CD4-positive, alpha-beta T cell (primary cell): ENCODE results near the gene HMGCLL1. TPM values are rescaled to one million over a fixed set of nuclear protein-coding genes. Genes with fewer than 3 reads are reported as not detected.

ENCODE experiments used
- ATAC-seq: fragments of 200-7000 bp; cut with Tn5 transposase; one replicate; pipeline ENCODE4 v1.10.0; 2022; ENCODE audit warnings: mild to moderate bottlenecking; ENCODE audit not compliant: poor library complexity
- CTCF ChIA-PET: fragments of 350-600 bp; sonication (Branson Sonifier 250); formaldehyde crosslinking; loops from one replicate; lab custom pipeline; 2021; ENCODE audit warnings: antibody characterized with exemption, inconsistent platforms; lab: Charles Lee
- POLR2A ChIA-PET: fragments of 350-600 bp; sonication (Branson Sonifier 250); formaldehyde crosslinking; loops from one replicate; lab custom pipeline; 2021; ENCODE audit warnings: antibody characterized with exemption, inconsistent platforms; lab: Charles Lee
- DNase-seq, 14 experiments: peaks; one replicate each; pipeline ENCODE4 v3.0.0-alpha.2; 2013 to 2020; ENCODE audit warnings: mixed read lengths in 2 of 14
- H3K27ac ChIP-seq, 2 donors: one replicate each; pipeline versions ENCODE4 v1.5.1 to v1.7.0; 2013; ENCODE audit warnings: low read length in 2 of 2, low read depth in 1 of 2, mild to moderate bottlenecking in 1 of 2
- H3K27me3 ChIP-seq, 2 experiments: 1 replicate in 1 of 2; 2 replicates in 1 of 2; pipeline versions ENCODE4 v1.6.1 to v1.7.0; 2013; ENCODE audit warnings: low read length in 2 of 2, control low read depth in 1 of 2, mild to moderate bottlenecking in 1 of 2, moderate library complexity in 1 of 2; ENCODE audit not compliant: insufficient read depth in 2 of 2, control insufficient read depth in 1 of 2
- H3K36me3 ChIP-seq: one replicate; pipeline ENCODE4 v1.6.1; 2013; ENCODE audit warnings: low read length, control low read depth; ENCODE audit not compliant: insufficient read depth
- H3K4me1 ChIP-seq: one replicate; pipeline ENCODE4 v1.6.1; 2013; ENCODE audit warnings: low read length, control low read depth; ENCODE audit not compliant: insufficient read depth
- H3K4me3 ChIP-seq: one replicate; pipeline ENCODE4 v1.5.1; 2013; ENCODE audit warnings: mild to moderate bottlenecking, low read length, moderate library complexity
- H3K9me3 ChIP-seq, 2 experiments: 1 replicate in 1 of 2; 2 replicates in 1 of 2; pipeline versions ENCODE4 v1.6.1 to v1.7.0; 2013; ENCODE audit warnings: low read length in 2 of 2, mild to moderate bottlenecking in 2 of 2, control low read depth in 1 of 2, moderate library complexity in 1 of 2; ENCODE audit not compliant: control insufficient read depth in 1 of 2, insufficient read depth in 1 of 2
- H3K27ac Mint-ChIP-seq: one replicate; pipeline ENCODE4 v1.8.0; 2020; ENCODE audit warnings: mixed read lengths
- H3K27me3 Mint-ChIP-seq: one replicate; pipeline ENCODE4 v1.8.0; 2021; ENCODE audit warnings: mixed read lengths
- H3K36me3 Mint-ChIP-seq: one replicate; pipeline ENCODE4 v1.8.0; 2021; ENCODE audit warnings: low read depth, mixed read lengths
- H3K4me1 Mint-ChIP-seq: one replicate; pipeline ENCODE4 v1.8.0; 2021; ENCODE audit warnings: low read depth, mixed read lengths
- H3K4me3 Mint-ChIP-seq: one replicate; pipeline ENCODE4 v1.8.0; 2020; ENCODE audit warnings: mild to moderate bottlenecking, mixed read lengths
- H3K9me3 Mint-ChIP-seq: one replicate; pipeline ENCODE4 v1.8.0; 2020; ENCODE audit warnings: mixed read lengths
- intact Hi-C, 2 experiments: fragments of 100-400 bp; cut with DNase I in 1 of 2; cut with micrococcal nuclease in 1 of 2; formaldehyde crosslinking; loops; one replicate each; pipeline versions ENCODE4 v1.15.1 to v1.9.0; 2023 to 2025; cut with DNase I, micrococcal nuclease
- total RNA-seq, 174 experiments: library from RNA in 2 of 174; stranded (reverse) in 2 of 174; gene quantifications; one replicate each; pipeline ENCODE4 v1.2.3 and lab custom pipeline; 2021 to 2026
- TF ChIP-seq, protein P1 (sequence below): fragments of 200-600 bp; IDR thresholded peaks from one replicate; pipeline ENCODE4 v1.8.0; 2022; ENCODE audit warnings: antibody characterized with exemption, mild to moderate bottlenecking

HMGCLL1 gene
- total RNA-seq, 2 experiments from 2014 or later: not detected

DNA sequence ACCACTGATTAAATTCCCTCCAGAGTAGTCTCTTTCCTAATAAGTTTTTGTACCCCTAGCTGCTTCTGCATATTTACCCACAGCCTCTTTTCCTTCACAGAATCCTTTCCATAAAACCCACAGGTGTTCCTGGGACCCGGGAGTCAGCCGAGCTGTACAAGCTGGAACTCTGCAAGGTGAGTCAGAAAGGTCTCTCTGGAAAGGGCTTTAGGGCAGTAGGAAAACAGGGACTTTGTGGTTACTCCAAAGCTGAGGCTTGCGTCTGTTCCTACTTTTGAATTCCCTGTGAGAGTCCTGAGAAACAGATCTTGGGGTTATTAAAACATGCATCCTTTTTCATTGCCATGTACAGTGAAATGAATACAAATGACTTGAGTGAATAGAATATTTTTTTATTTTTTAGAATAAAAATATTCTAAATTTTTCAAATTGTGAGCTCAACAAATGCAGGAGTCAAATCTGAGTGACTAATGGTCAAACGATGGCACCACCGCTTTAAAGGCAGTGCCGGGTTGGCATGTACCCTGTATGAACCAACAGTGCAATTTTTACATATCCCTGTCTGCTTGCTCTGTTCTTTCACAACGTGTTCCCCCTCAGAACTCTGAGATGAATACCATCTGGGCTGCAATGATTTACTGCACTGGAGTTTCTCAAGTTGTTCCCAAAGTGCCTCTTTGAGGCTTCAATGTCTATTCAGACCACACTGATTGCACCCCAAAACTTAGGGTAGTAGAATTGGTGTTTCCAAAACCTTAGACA is 173.3 kb downstream of the HMGCLL1 start:
- no peak overlapping the region for H3K27ac ChIP-seq
- TF ChIP-seq, protein P1, sequence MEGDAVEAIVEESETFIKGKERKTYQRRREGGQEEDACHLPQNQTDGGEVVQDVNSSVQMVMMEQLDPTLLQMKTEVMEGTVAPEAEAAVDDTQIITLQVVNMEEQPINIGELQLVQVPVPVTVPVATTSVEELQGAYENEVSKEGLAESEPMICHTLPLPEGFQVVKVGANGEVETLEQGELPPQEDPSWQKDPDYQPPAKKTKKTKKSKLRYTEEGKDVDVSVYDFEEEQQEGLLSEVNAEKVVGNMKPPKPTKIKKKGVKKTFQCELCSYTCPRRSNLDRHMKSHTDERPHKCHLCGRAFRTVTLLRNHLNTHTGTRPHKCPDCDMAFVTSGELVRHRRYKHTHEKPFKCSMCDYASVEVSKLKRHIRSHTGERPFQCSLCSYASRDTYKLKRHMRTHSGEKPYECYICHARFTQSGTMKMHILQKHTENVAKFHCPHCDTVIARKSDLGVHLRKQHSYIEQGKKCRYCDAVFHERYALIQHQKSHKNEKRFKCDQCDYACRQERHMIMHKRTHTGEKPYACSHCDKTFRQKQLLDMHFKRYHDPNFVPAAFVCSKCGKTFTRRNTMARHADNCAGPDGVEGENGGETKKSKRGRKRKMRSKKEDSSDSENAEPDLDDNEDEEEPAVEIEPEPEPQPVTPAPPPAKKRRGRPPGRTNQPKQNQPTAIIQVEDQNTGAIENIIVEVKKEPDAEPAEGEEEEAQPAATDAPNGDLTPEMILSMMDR: no peak
- peaks cover 0 to 12% of the 10 kb centered on the region in 2 experiments for H3K9me3 ChIP-seq
- Mint-ChIP-seq H3K9me3 (peaks cover 8% of the 10 kb centered on the region), H3K36me3 (no peaks in the 10 kb centered on the region), H3K27ac (no peak overlapping the region), H3K4me3 (no peak overlapping the region), H3K4me1 (no peaks in the 10 kb centered on the region), H3K27me3 (no peaks in the 10 kb centered on the region)
- no peaks in the 10 kb centered on the region for H3K27me3 ChIP-seq
- ChIA-PET POLR2A (no interaction called here), CTCF (no interaction called here)
- intact Hi-C loops: no loop called here
- DNase-seq: no peak
- no peak for ATAC-seq
- H3K36me3 ChIP-seq: no peaks in the 10 kb centered on the region
- no peaks in the 10 kb centered on the region for H3K4me1 ChIP-seq
- H3K4me3 ChIP-seq: no peak overlapping the region

DNA sequence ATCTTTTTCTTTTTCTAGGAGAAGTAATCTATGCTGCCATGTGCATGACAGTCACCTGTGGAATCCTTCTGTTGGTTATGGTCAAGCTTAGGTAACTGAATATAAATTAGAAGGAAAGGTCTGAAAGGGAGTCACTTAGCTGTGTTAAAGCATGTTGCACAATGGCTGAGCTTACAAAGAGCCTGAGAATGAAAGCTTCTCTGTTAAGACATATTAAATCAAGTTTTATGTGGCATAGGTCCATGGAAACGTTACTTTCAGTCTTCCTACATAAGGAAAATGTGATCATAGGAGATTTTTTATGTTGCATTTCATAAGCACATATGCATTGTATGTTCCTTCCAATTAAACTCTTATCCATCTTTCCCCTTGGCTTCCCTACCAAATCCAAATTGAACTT is 179.6 kb downstream of the HMGCLL1 start:
- POLR2A ChIA-PET: no interaction called here

DNA sequence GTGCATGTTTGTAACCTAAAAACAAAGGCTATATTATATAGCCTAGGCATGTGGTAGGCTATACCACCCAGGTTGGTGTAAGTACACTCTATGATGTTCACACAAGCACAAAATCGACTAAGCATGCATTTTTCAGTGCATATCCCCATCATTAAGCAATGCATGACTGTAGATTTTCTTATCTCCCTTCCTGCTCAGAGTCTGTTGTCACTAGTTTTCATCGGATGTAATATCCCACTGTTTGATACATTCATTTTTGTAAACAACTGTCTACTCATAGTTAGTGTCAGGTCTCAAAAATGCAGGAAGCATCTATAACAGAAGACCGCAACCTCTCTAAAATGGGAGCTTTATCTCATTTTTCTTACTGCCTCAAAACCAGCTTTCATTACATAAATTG is 181.0 kb downstream of the HMGCLL1 start:
- Mint-ChIP-seq H3K9me3 (peaks cover 7% of the 10 kb centered on the region), H3K27ac (no peak overlapping the region), H3K4me1 (no peaks in the 10 kb centered on the region), H3K4me3 (no peak overlapping the region), H3K36me3 (no peaks in the 10 kb centered on the region), H3K27me3 (no peaks in the 10 kb centered on the region)
- intact Hi-C loops: no loop called here
- ChIA-PET CTCF (interaction anchor here (0.7 kb wide), 1 partner anchor 1150 kb away, joined by 3 read pairs; no protein-coding TSS in a partner anchor), POLR2A (no interaction called here)
- no peaks in the 10 kb centered on the region for H3K27me3 ChIP-seq
- no peaks in the 10 kb centered on the region for H3K36me3 ChIP-seq
- DNase-seq (no peak), ATAC-seq (no peak)
- no peaks in the 10 kb centered on the region for H3K4me1 ChIP-seq
- no peak overlapping the region for H3K4me3 ChIP-seq
- peaks cover 0 to 5% of the 10 kb centered on the region in 2 experiments for H3K9me3 ChIP-seq
- no peak overlapping the region for H3K27ac ChIP-seq
- TF ChIP-seq, protein P1: no peak

More for the DNA sequence above, 179.6 kb downstream of the HMGCLL1 start:
- H3K4me1 ChIP-seq: no peaks in the 10 kb centered on the region
- no peak overlapping the region for H3K4me3 Mint-ChIP-seq
- H3K36me3 ChIP-seq: no peaks in the 10 kb centered on the region
- peaks cover 0 to 5% of the 10 kb centered on the region in 2 experiments for H3K9me3 ChIP-seq
- H3K27ac Mint-ChIP-seq: no peak overlapping the region
- DNase-seq (no peak), ATAC-seq (no peak)
- CTCF ChIA-PET: no interaction called here
- no peaks in the 10 kb centered on the region for H3K27me3 ChIP-seq
- H3K9me3 Mint-ChIP-seq: peaks cover 5% of the 10 kb centered on the region
- no peaks in the 10 kb centered on the region for H3K36me3 Mint-ChIP-seq
- H3K27ac ChIP-seq: no peak overlapping the region
- intact Hi-C loops: no loop called here
- H3K27me3 Mint-ChIP-seq: no peaks in the 10 kb centered on the region
- TF ChIP-seq, protein P1: no peak
- H3K4me1 Mint-ChIP-seq: no peaks in the 10 kb centered on the region
- H3K4me3 ChIP-seq: no peak overlapping the region
